ENCODE data around the gene MIER1. TPM values are rescaled to one million over a fixed set of nuclear protein-coding genes. Genes with fewer than 3 reads are reported as not detected.
A peak's percentile ranks its signal among the peaks of the same experiment; 100 is the strongest.

MIER1 gene
- total and polyA plus RNA-seq, 9 of the 15 experiments (the other 6 are each of a cell fraction or from before 2014, with no cell fraction given) = 13.9 to 34.8 (median 21.5) TPM

GRCh38 chr1:66932291-66932690, 7.5 kb downstream of the MIER1 start:
- DNase-seq (ENCODE audit: extremely low read depth in 1 of 4, low spot score in 3 of 4) = no peak
- peak overlapping the region; percentile 36 for H3K4me3 ChIP-seq
- ATAC-seq = no peak
- FAIRE-seq = no peak
- H3K4me2 ChIP-seq (ENCODE audit: insufficient read depth, low read length) = peak overlapping the region; percentile 56
- BruUV-seq (replicated peaks) = no TSS peak
- H3K79me2 ChIP-seq (ENCODE audit: control insufficient read depth, insufficient read depth, low read length) = peaks cover 98% of the 10 kb centered on the region
- ChIA-PET POLR2A (no interaction called here), CTCF (ENCODE audit: low intra/inter-chr PET ratio) (no interaction called here)
- 0% methylated on average over 2 of the region's 2 CpGs for WGBS (ENCODE audit: insufficient coverage, low coverage, missing lambda C conversion rate)
- H3K36me3 ChIP-seq (ENCODE audit: control insufficient read depth, insufficient read depth, low read length) = peaks cover 2% of the 10 kb centered on the region; the same call in 1 of the 3 replicates
- H4K20me1 ChIP-seq (replicated peaks; ENCODE audit: control insufficient read depth, insufficient read depth, low read length) = no peaks in the 10 kb centered on the region
- H3K9ac ChIP-seq (ENCODE audit: insufficient read depth in 1 of 2, low read depth in 2 of 2, low read length in 2 of 2) = peak overlapping the region in 1 of 2 experiments; percentile 88; a peak in 2 of 4 replicates
- peak overlapping the region; percentile 89; the same call in 2 of the 3 replicates for H3K27ac ChIP-seq (ENCODE audit: extremely low read depth, low read depth, low read length)
- H3K27me3 ChIP-seq (ENCODE audit: control insufficient read depth in 2 of 2, insufficient read depth in 2 of 2, low read length in 2 of 2) = no peaks in the 10 kb centered on the region
- H3K9me1 ChIP-seq (ENCODE audit: control insufficient read depth, insufficient read depth, low read length) = no peaks in the 10 kb centered on the region
- H3K9me3 ChIP-seq (replicated peaks; ENCODE audit: control insufficient read depth, insufficient read depth, low read depth, low read length) = no peaks in the 10 kb centered on the region
- no peak overlapping the region for H2AFZ ChIP-seq (ENCODE audit: low read depth, low read length)
- intact Hi-C loops (cut with micrococcal nuclease) (loop anchor here (5.0 to 10.0 kb wide), 2 partner anchors 755 to 1457 kb away; partner anchors contain the start of gene GADD45A), in situ Hi-C loops (cut with MboI) (no loop called here)
- TF ChIP-seq HINFP (tag; conservative IDR thresholded peaks at IDR 0.05; ENCODE audit: low read depth) (no peak), PML (IDR thresholded peaks at IDR 0.05; ENCODE audit: low read length) (0 out of 2 replicates have a peak, but pooled peaks have one; percentile 12), SAFB (IDR thresholded peaks at IDR 0.05; ENCODE audit: borderline replicate concordance, low read depth, low read length) (no peak), MEIS2 (IDR thresholded peaks at IDR 0.05; ENCODE audit: partially characterized antibody) (peak; percentile 64), PBX2 (CRISPR knock-in tag; IDR thresholded peaks at IDR 0.05; ENCODE audit: low read depth) (no peak), PBX2 (tag; conservative IDR thresholded peaks at IDR 0.05; ENCODE audit: low read depth) (peak; percentile 43; the same call in 1 of the 2 replicates), PKNOX1 (IDR thresholded peaks at IDR 0.05) (peak; percentile 52; the same call in 1 of the 2 replicates), UBTF (IDR thresholded peaks at IDR 0.05; ENCODE audit: borderline replicate concordance in 1 of 2, low read depth in 2 of 2, low read length in 2 of 2) (no peak)
- H3K4me1 ChIP-seq (replicated peaks in 1 of 2; ENCODE audit: control insufficient read depth in 2 of 2, insufficient read depth in 2 of 2, low read length in 2 of 2) = peaks cover 8 to 21% of the 10 kb centered on the region in 2 experiments; a peak in 4 of 5 replicates

Measured in K562 (cell line).